ENCODE measurements around the gene NCOA7. TPM values are rescaled to one million over a fixed set of nuclear protein-coding genes. Genes with fewer than 3 reads are reported as not detected.

The NCOA7 gene
- total RNA-seq, 1 experiment from 2014 or later = 9.4 TPM

- H3K56ac ChIP-seq (ENCODE audit: insufficient read length, low read depth, low read length) = no peak overlapping the region
- H2BK5ac ChIP-seq (ENCODE audit: insufficient read length, low read length) = no peak overlapping the region
- H3K18ac ChIP-seq (ENCODE audit: insufficient read length, low read depth, low read length) = no peak overlapping the region
- H4K8ac ChIP-seq (replicated peaks; ENCODE audit: insufficient read length, low read depth, low read length) = no peak overlapping the region
- H2AFZ ChIP-seq (ENCODE audit: low read length) = no peak overlapping the region
- no peaks in the 10 kb centered on the region for H3K79me1 ChIP-seq (ENCODE audit: insufficient read depth, low read depth, low read length, poor library complexity, severe bottlenecking)
- Mint-ChIP-seq H3K36me3 (ENCODE audit: insufficient read depth in 1 of 3, low read depth in 3 of 3) (peaks cover 0 to 9% (median 2%) of the 10 kb centered on the region in 3 experiments; a peak in 4 of 7 replicates), H3K9me3 (no peaks in the 10 kb centered on the region), H3K4me3 (no peak overlapping the region), H3K27ac (no peak overlapping the region; a peak in 1 of 7 replicates), H3K4me1 (peaks cover 23% of the 10 kb centered on the region in 2 experiments), H3K27me3 (ENCODE audit: low read depth) (no peaks in the 10 kb centered on the region)
- no peak overlapping the region for H4K91ac ChIP-seq (ENCODE audit: insufficient read length, low read depth, low read length)
- H3K27me3 ChIP-seq (ENCODE audit: insufficient read depth, low read length) = no peaks in the 10 kb centered on the region
- no peak overlapping the region for H2BK20ac ChIP-seq (ENCODE audit: low read depth, low read length, poor library complexity, severe bottlenecking)
- H3K14ac ChIP-seq (ENCODE audit: insufficient read depth, low read length) = no peak overlapping the region
- no peak overlapping the region for H3K23ac ChIP-seq (ENCODE audit: insufficient read length, low read depth, low read length)
- H3K4me1 ChIP-seq (ENCODE audit: insufficient read depth, low read length) = peaks cover 2% of the 10 kb centered on the region; the same call in 1 of the 2 replicates
- no peaks in the 10 kb centered on the region for H3K79me2 ChIP-seq (ENCODE audit: insufficient read depth, low read length)
- no peak overlapping the region for H2BK15ac ChIP-seq (ENCODE audit: low read depth, low read length)
- H2BK12ac ChIP-seq (ENCODE audit: insufficient read length, low read depth, low read length) = no peak overlapping the region
- TF ChIP-seq CTCF (conservative IDR thresholded peaks at IDR 0.05) = no peak
- H2BK120ac ChIP-seq (ENCODE audit: low read depth, low read length, poor library complexity, severe bottlenecking) = no peak overlapping the region
- no peak overlapping the region for H3K4ac ChIP-seq (ENCODE audit: low read depth, low read length)
- no peak for DNase-seq
- H3K9me3 ChIP-seq (ENCODE audit: control insufficient read depth, low read depth, low read length) = no peaks in the 10 kb centered on the region
- no peak overlapping the region for H2AK5ac ChIP-seq (ENCODE audit: insufficient read length, low read length)
- no CpG with 5 or more reads among the region's 4 CpGs for WGBS (ENCODE audit: extremely low coverage, insufficient read length, low lambda C conversion rate)
- no peaks in the 10 kb centered on the region for H4K20me1 ChIP-seq (ENCODE audit: control insufficient read depth, insufficient read depth, insufficient read length)
- no peak overlapping the region for H4K5ac ChIP-seq (ENCODE audit: insufficient read length, low read depth, low read length)
- H3T11ph ChIP-seq (ENCODE audit: low read length) = no peak overlapping the region
- no peak overlapping the region for H3K27ac ChIP-seq (ENCODE audit: insufficient read length, low read depth, low read length)
- H3K23me2 ChIP-seq (ENCODE audit: insufficient read length, low read depth, low read length, poor library complexity, severe bottlenecking) = no peaks in the 10 kb centered on the region
- no peak overlapping the region for H3K9ac ChIP-seq (ENCODE audit: extremely low read depth, insufficient read length, low read length)
- H3K4me2 ChIP-seq (ENCODE audit: insufficient read depth, insufficient read length, low read length) = no peak overlapping the region
Observed at GRCh38 chr6:125918230-125918629, 127.5 kb downstream of the NCOA7 start.
